HEK293 (cell line): ENCODE data around the gene FAM240A.
"Not testable (repeated sequence)": the region's sequence is repeated elsewhere in the genome, so short reads cannot be mapped to it uniquely, and the experiment has no call there.

Source experiments
- CTCF ChIA-PET: fragments of 350-600 bp; formaldehyde crosslinking; extraction: SDS; loops from one replicate; lab custom pipeline; 2021; ENCODE audit warnings: antibody characterized with exemption; lab: Yijun Ruan, JAX
- POLR2A ChIA-PET: fragments of 300-600 bp; formaldehyde crosslinking; extraction: SDS; loops from one replicate; lab custom pipeline; 2020; ENCODE audit warnings: antibody characterized with exemption, inconsistent platforms; lab: Yijun Ruan, JAX
- H3K27ac ChIP-seq: fragments of 200-500 bp; sonication (Bioruptor generic); 2 replicates; pipeline ENCODE4 v1.5.1; 2014; ENCODE audit warnings: low read depth, low read length, control low read depth, inconsistent platforms; ENCODE audit errors: extremely low read depth
- H3K36me3 ChIP-seq, 2 experiments: fragments of 200-500 bp in 1 of 2; sonication (Bioruptor generic) in 1 of 2; 1 replicate in 1 of 2; 2 replicates in 1 of 2; pipeline ENCODE4 v1.5.1; 2014 to 2017; ENCODE audit warnings: inconsistent platforms in 2 of 2, low read length in 2 of 2; ENCODE audit not compliant: control insufficient read depth in 2 of 2, insufficient read depth in 1 of 2
- H3K4me1 ChIP-seq: fragments of 200-500 bp; sonication (Bioruptor generic); 2 replicates; pipeline ENCODE4 v1.5.1; 2014; ENCODE audit warnings: mild to moderate bottlenecking, low read length, inconsistent platforms; ENCODE audit not compliant: control insufficient read depth, insufficient read depth
- H3K4me3 ChIP-seq: 2 replicates; pipeline ENCODE4 v1.5.1; 2011; ENCODE audit warnings: low read depth, mild to moderate bottlenecking, control low read depth, low read length, moderate library complexity
- H3K9me3 ChIP-seq: fragments of 200-500 bp; sonication (Bioruptor generic); 2 replicates; pipeline ENCODE4 v1.5.1; 2014; ENCODE audit warnings: low read depth, low read length, inconsistent platforms; ENCODE audit not compliant: control insufficient read depth, insufficient read depth
- KLF9 ChIP-seq: fragments of 450-650 bp; formaldehyde crosslinking; IDR thresholded peaks from 2 replicates; pipeline ENCODE4 v1.5.1; 2016; ENCODE audit warnings: missing biosample characterization, missing genetic modification characterization, low read depth
- MYNN ChIP-seq: fragments of 450-650 bp; formaldehyde crosslinking; IDR thresholded peaks from 2 replicates; pipeline ENCODE4 v1.5.1; 2016; ENCODE audit warnings: missing biosample characterization, missing genetic modification characterization, borderline replicate concordance
- REST ChIP-seq: fragments of 450-650 bp; formaldehyde crosslinking; IDR thresholded peaks from 2 replicates; pipeline ENCODE4 v1.5.1; 2016; ENCODE audit warnings: missing biosample characterization, missing genetic modification characterization
- WT1 ChIP-seq: fragments of 450-650 bp; formaldehyde crosslinking; IDR thresholded peaks from 2 replicates; pipeline ENCODE4 v1.5.1; 2016; ENCODE audit warnings: missing biosample characterization, missing genetic modification characterization
- ZBTB26 ChIP-seq: fragments of 450-650 bp; formaldehyde crosslinking; optimal IDR thresholded peaks from 2 replicates; pipeline ENCODE3; 2016; ENCODE audit warnings: missing biosample characterization, mild to moderate bottlenecking, missing genetic modification characterization
- ZBTB48 ChIP-seq: fragments of 450-650 bp; formaldehyde crosslinking; IDR thresholded peaks from 2 replicates; pipeline ENCODE4 v1.5.1; 2016; ENCODE audit warnings: missing biosample characterization, missing genetic modification characterization
- ZBTB7A ChIP-seq: fragments of 450-650 bp; formaldehyde crosslinking; IDR thresholded peaks from 2 replicates; pipeline ENCODE4 v1.5.1; 2016; ENCODE audit warnings: low read depth, missing biosample characterization, missing genetic modification characterization
- ZFP3 ChIP-seq: fragments of 450-650 bp; formaldehyde crosslinking; IDR thresholded peaks from 2 replicates; pipeline ENCODE4 v1.5.1; 2016; ENCODE audit warnings: low read depth, missing biosample characterization, missing genetic modification characterization
- ZNF155 ChIP-seq: fragments of 450-650 bp; formaldehyde crosslinking; IDR thresholded peaks from 2 replicates; pipeline ENCODE4 v1.5.1; 2016; ENCODE audit warnings: missing biosample characterization, missing genetic modification characterization
- ZNF501 ChIP-seq: fragments of 450-650 bp; formaldehyde crosslinking; IDR thresholded peaks from 2 replicates; pipeline ENCODE4 v1.5.1; 2016; ENCODE audit warnings: missing biosample characterization, missing genetic modification characterization
- ZNF514 ChIP-seq: fragments of 450-650 bp; formaldehyde crosslinking; IDR thresholded peaks from 2 replicates; pipeline ENCODE4 v1.5.1; 2016; ENCODE audit warnings: missing biosample characterization, missing genetic modification characterization
- ZNF544 ChIP-seq: fragments of 450-650 bp; formaldehyde crosslinking; IDR thresholded peaks from 2 replicates; pipeline ENCODE4 v1.5.0; 2017; ENCODE audit warnings: missing biosample characterization, missing genetic modification characterization
- ZNF558 ChIP-seq: fragments of 450-650 bp; formaldehyde crosslinking; IDR thresholded peaks from 2 replicates; pipeline ENCODE4 v1.5.1; 2016; ENCODE audit warnings: missing biosample characterization, missing genetic modification characterization
- ZNF664 ChIP-seq: fragments of 450-650 bp; formaldehyde crosslinking; IDR thresholded peaks from 2 replicates; pipeline ENCODE4 v1.5.1; 2016; ENCODE audit warnings: missing biosample characterization, missing genetic modification characterization
- ZNF791 ChIP-seq: fragments of 450-650 bp; formaldehyde crosslinking; IDR thresholded peaks from 2 replicates; pipeline ENCODE4 v1.5.1; 2016; ENCODE audit warnings: missing biosample characterization, missing genetic modification characterization
- ZSCAN23 ChIP-seq: fragments of 450-650 bp; formaldehyde crosslinking; IDR thresholded peaks from 2 replicates; pipeline ENCODE4 v1.5.1; 2016; ENCODE audit warnings: missing biosample characterization, missing genetic modification characterization

FAM240A gene

GRCh38 chr3:46585799-46586693, 26.3 kb upstream of the FAM240A start:
- CTCF ChIA-PET: interaction anchor here (0.7 kb wide), 2 partner anchors 49 to 96 kb away, joined by 4 read pairs; no protein-coding TSS in a partner anchor
- POLR2A ChIA-PET: no interaction called here

GRCh38 chr3:46586738-46587246, 25.5 kb upstream of the FAM240A start:
- ChIA-PET CTCF (interaction anchor here (0.7 kb wide), 1 partner anchor 48 kb away, joined by 4 read pairs; no protein-coding TSS in a partner anchor), POLR2A (no interaction called here)

More at GRCh38 chr3:46585799-46586693, 26.3 kb upstream of the FAM240A start:
- TF ChIP-seq ZBTB7A (tag by site-specific recombination) (no peak), ZSCAN23 (tag by site-specific recombination) (no peak), ZNF558 (tag by site-specific recombination) (no peak)
- H3K4me3 ChIP-seq: no peak overlapping the region
- H3K9me3 ChIP-seq: no peaks in the 10 kb centered on the region
- no peaks in the 10 kb centered on the region for H3K36me3 ChIP-seq
- no peak overlapping the region for H3K27ac ChIP-seq
- no peaks in the 10 kb centered on the region for H3K4me1 ChIP-seq

GRCh38 chr3:46587268-46587667, 25.1 kb upstream of the FAM240A start:
- H3K4me3 ChIP-seq, H3K27ac ChIP-seq, CTCF ChIA-PET, H3K4me1 ChIP-seq, H3K36me3 ChIP-seq, H3K9me3 ChIP-seq, POLR2A ChIA-PET: not testable (repeated sequence)

More at GRCh38 chr3:46586738-46587246, 25.5 kb upstream of the FAM240A start:
- Histone ChIP-seq H3K9me3 (no peaks in the 10 kb centered on the region), H3K4me1 (no peaks in the 10 kb centered on the region), H3K4me3 (no peak overlapping the region), H3K27ac (no peak overlapping the region), H3K36me3 (no peaks in the 10 kb centered on the region)
- no peak for TF ChIP-seq ZNF501 (tag by site-specific recombination)
- TF ChIP-seq ZFP3 (tag by site-specific recombination): no peak
- no peak for TF ChIP-seq ZNF155 (tag by site-specific recombination)

- CTCF ChIA-PET: interaction anchor here (0.9 kb wide), 1 partner anchor 35 kb away, joined by 3 read pairs; no protein-coding TSS in a partner anchor
- POLR2A ChIA-PET: no interaction called here
- Histone ChIP-seq H3K36me3 (no peaks in the 10 kb centered on the region), H3K27ac (no peak overlapping the region), H3K4me3 (no peak overlapping the region), H3K9me3 (no peaks in the 10 kb centered on the region), H3K4me1 (no peaks in the 10 kb centered on the region)
- TF ChIP-seq KLF9 (tag by site-specific recombination) (no peak), WT1 (no peak), ZNF514 (tag by site-specific recombination) (no peak), MYNN (tag by site-specific recombination) (no peak), ZBTB26 (no peak), ZNF791 (tag by site-specific recombination) (no peak), REST (tag by site-specific recombination) (no peak), ZNF664 (tag by site-specific recombination) (no peak), ZBTB48 (tag by site-specific recombination) (no peak), ZNF544 (tag by site-specific recombination) (no peak)
Measured at GRCh38 chr3:46593274-46593862, 19.0 kb upstream of the FAM240A start.
